Measurements from ENCODE around the gene KDM4C. TPM values are rescaled to one million over a fixed set of nuclear protein-coding genes. Genes with fewer than 3 reads are reported as not detected.

The KDM4C gene
- total and polyA plus RNA-seq, 11 donors, result 4.4 to 19.9 (median 13.3) TPM

- ATAC-seq (no peak), DNase-seq (no peak)
- Histone ChIP-seq H3K27ac (no peak overlapping the region), H3K4me3 (no peak overlapping the region), H3K27me3 (no peaks in the 10 kb centered on the region), H3K9me3 (no peaks in the 10 kb centered on the region), H3K36me3 (no peaks in the 10 kb centered on the region), H3K4me1 (peaks cover 0 to 46% (median 24%) of the 10 kb centered on the region in 12 donors)
- 28 to 37% (median 36%) methylated on average over 6 of the region's 6 CpGs for WGBS, 4 donors
- no peak for TF ChIP-seq CTCF (IDR thresholded peaks at IDR 0.05)
- no peak for TF ChIP-seq POLR2A (IDR thresholded peaks at IDR 0.05)
- intact Hi-C loops (cut with DNase I), result no loop called here
Measured at GRCh38 chr9:6782345-6782744, 24.6 kb downstream of the KDM4C start.

- intact Hi-C loops (cut with DNase I), result no loop called here
- ATAC-seq (no peak), DNase-seq (no peak)
- Histone ChIP-seq H3K4me1 (peaks cover 0 to 52% (median 29%) of the 10 kb centered on the region in 12 donors), H3K9me3 (no peaks in the 10 kb centered on the region), H3K4me3 (no peak overlapping the region), H3K27me3 (no peaks in the 10 kb centered on the region), H3K36me3 (no peaks in the 10 kb centered on the region), H3K27ac (no peak overlapping the region)
- TF ChIP-seq CTCF (IDR thresholded peaks at IDR 0.05) (no peak), POLR2A (IDR thresholded peaks at IDR 0.05) (no peak)
- WGBS, 4 donors, result 80 to 91% (median 86%) methylated on average over 3 of the region's 3 CpGs
Measured at GRCh38 chr9:6782981-6783380, 25.2 kb downstream of the KDM4C start.

GRCh38 chr9:6783753-6784152 lies 26.0 kb downstream of the KDM4C start:
- DNase-seq, result no peak
- Histone ChIP-seq H3K4me3 (no peak overlapping the region), H3K4me1 (peaks cover 0 to 60% (median 36%) of the 10 kb centered on the region in 12 donors), H3K27me3 (no peaks in the 10 kb centered on the region), H3K36me3 (no peaks in the 10 kb centered on the region), H3K27ac (no peak overlapping the region), H3K9me3 (no peaks in the 10 kb centered on the region)
- intact Hi-C loops (cut with DNase I), result no loop called here
- 86 to 91% (median 89%) methylated on average over 1 of the region's 1 CpG for WGBS, 4 donors
- TF ChIP-seq CTCF (IDR thresholded peaks at IDR 0.05), result no peak
- no peak for TF ChIP-seq POLR2A (IDR thresholded peaks at IDR 0.05)
- no peak for ATAC-seq

GRCh38 chr9:6785682-6786081 lies 27.9 kb downstream of the KDM4C start:
- Histone ChIP-seq H3K27me3 (no peaks in the 10 kb centered on the region), H3K4me1 (peaks cover 0 to 49% (median 24%) of the 10 kb centered on the region in 12 donors), H3K9me3 (no peaks in the 10 kb centered on the region), H3K4me3 (no peak overlapping the region), H3K36me3 (no peaks in the 10 kb centered on the region), H3K27ac (no peak overlapping the region)
- TF ChIP-seq POLR2A (IDR thresholded peaks at IDR 0.05) (no peak), CTCF (IDR thresholded peaks at IDR 0.05) (no peak)
- ATAC-seq (no peak), DNase-seq (no peak)
- intact Hi-C loops (cut with DNase I), result no loop called here
- WGBS, 4 donors, result 73 to 96% (median 89%) methylated on average over 1 of the region's 1 CpG

Data from heart left ventricle (tissue), 16 donors.